Measurements from ENCODE around the gene MAP3K2. TPM values are rescaled to one million over a fixed set of nuclear protein-coding genes. Genes with fewer than 3 reads are reported as not detected.

MAP3K2 gene
- total and polyA plus RNA-seq, 2 of the 4 experiments (the other 2 are of a cell fraction), result 6.2 to 30.8 TPM

GRCh38 chr2:127406454-127406853, 18.7 kb upstream of the MAP3K2 start:
- Histone ChIP-seq H3K9ac (ENCODE audit: low read depth, low read length) (no peak overlapping the region), H4K5ac (ENCODE audit: low read depth, low read length) (no peak overlapping the region), H3K27me3 (ENCODE audit: control insufficient read depth, insufficient read depth, low read length) (no peaks in the 10 kb centered on the region), H3K36me3 (ENCODE audit: control insufficient read depth, insufficient read depth, low read length) (no peaks in the 10 kb centered on the region), H3K9me3 (ENCODE audit: control insufficient read depth, insufficient read depth, low read length) (no peaks in the 10 kb centered on the region), H2BK5ac (ENCODE audit: low read depth, low read length, poor library complexity, severe bottlenecking) (no peak overlapping the region), H3K4me1 (ENCODE audit: control insufficient read depth, insufficient read depth, low read length) (peaks cover 7% of the 10 kb centered on the region), H2AK5ac (ENCODE audit: low read depth, low read length) (no peak overlapping the region), H3K14ac (replicated peaks; ENCODE audit: low read depth, low read length) (no peak overlapping the region), H3K18ac (ENCODE audit: low read depth, low read length) (no peak overlapping the region; the same call in 1 of the 2 replicates), H3K4me3 (ENCODE audit: insufficient read depth, low read depth, low read length) (no peak overlapping the region), H2BK15ac (ENCODE audit: low read depth, low read length) (peak overlapping the region; percentile 34; the same call in 1 of the 3 replicates), H3K79me1 (ENCODE audit: low read depth in 1 of 2, low read length in 2 of 2) (peaks cover 0 to 6% of the 10 kb centered on the region in 2 experiments; a peak in 1 of 4 replicates), H2AK9ac (replicated peaks; ENCODE audit: low read depth, low read length, poor library complexity) (no peak overlapping the region), H3K4ac (ENCODE audit: low read depth, low read length) (peak overlapping the region; percentile 52), H4K8ac (ENCODE audit: low read depth in 2 of 2, low read length in 2 of 2) (0 out of 4 replicates have a peak overlapping the region, but pooled peaks of 1 of the 2 experiments have one; percentile 13), H3K56ac (ENCODE audit: extremely low read depth, insufficient read depth, low read length) (no peak overlapping the region), H3K23ac (ENCODE audit: low read depth, low read length) (no peak overlapping the region), H2AFZ (replicated peaks; ENCODE audit: low read length, poor library complexity) (no peak overlapping the region), H4K20me1 (ENCODE audit: insufficient read depth, low read length) (no peaks in the 10 kb centered on the region), H2BK20ac (ENCODE audit: low read depth, low read length) (no peak overlapping the region), H3K27ac (ENCODE audit: insufficient read depth, low read length) (no peak overlapping the region), H2BK120ac (ENCODE audit: low read depth, low read length) (peak overlapping the region; percentile 87; the same call in 1 of the 2 replicates), H4K91ac (ENCODE audit: insufficient read depth, low read depth, low read length) (peak overlapping the region; percentile 20; the same call in 1 of the 2 replicates), H3K4me2 (ENCODE audit: low read depth, low read length) (no peak overlapping the region), H3K9me1 (ENCODE audit: insufficient read depth, low read length) (peaks cover 22% of the 10 kb centered on the region)
- intact Hi-C loops (cut with micrococcal nuclease), result no loop called here
- no TSS peak for BruUV-seq (replicated peaks)
- TF ChIP-seq POLR2A (IDR thresholded peaks at IDR 0.05; ENCODE audit: low read depth, low read length) (no peak), MAFK (IDR thresholded peaks at IDR 0.05; ENCODE audit: low read depth, low read length) (no peak), CTCF (conservative IDR thresholded peaks at IDR 0.05; ENCODE audit: low read depth, low read length) (no peak), NFE2L2 (IDR thresholded peaks at IDR 0.05; ENCODE audit: low read depth, low read length) (no peak), USF2 (IDR thresholded peaks at IDR 0.05; ENCODE audit: low read depth, low read length) (no peak), CEBPB (IDR thresholded peaks at IDR 0.05; ENCODE audit: low read depth, low read length) (peak; percentile 19; the same call in 1 of the 2 replicates)
- in situ Hi-C loops (cut with MboI; ENCODE audit: low sequenced_read_pairs), result no loop called here
- CTCF ChIA-PET, result interaction anchor here (0.6 kb wide), 1 partner anchor 429 kb away, joined by 3 read pairs; no protein-coding TSS in a partner anchor
- no CpG with 5 or more reads among the region's 2 CpGs for WGBS, 2 experiments (ENCODE audit: extremely low coverage in 2 of 2, insufficient read length in 1 of 2)
- dilution Hi-C loops (cut with HindIII; ENCODE audit: low sequenced_read_pairs, unreplicated experiment), result no loop called here
- DNase-seq (peak; percentile 40), ATAC-seq (ENCODE audit: low read depth) (no peak)
- POLR2A ChIA-PET (ENCODE audit: unreplicated experiment), result no interaction called here
